GM12891 (cell line): ENCODE measurements around the gene NFYA.

ENCODE experiments used
- POLR2A ChIP-seq: IDR thresholded peaks from 2 replicates; pipeline ENCODE4 v1.6.1; 2011; ENCODE audit warnings: low read depth, low read length, control low read depth
- POLR2AphosphoS5 ChIP-seq: IDR thresholded peaks from 2 replicates; pipeline ENCODE4 v1.6.1; 2011; ENCODE audit warnings: low read depth, low read length, control low read depth
- POU2F2 ChIP-seq: IDR thresholded peaks from 2 replicates; pipeline ENCODE4 v1.6.1; 2011; ENCODE audit warnings: low read depth, mild to moderate bottlenecking, control low read depth, low read length, moderate library complexity
- SPI1 ChIP-seq: IDR thresholded peaks from 2 replicates; pipeline ENCODE4 v1.6.1; 2011; ENCODE audit warnings: low read depth, low read length, control low read depth
- TAF1 ChIP-seq: IDR thresholded peaks from 2 replicates; pipeline ENCODE4 v1.6.1; 2011; ENCODE audit warnings: low read depth, low read length, control low read depth

DNA sequence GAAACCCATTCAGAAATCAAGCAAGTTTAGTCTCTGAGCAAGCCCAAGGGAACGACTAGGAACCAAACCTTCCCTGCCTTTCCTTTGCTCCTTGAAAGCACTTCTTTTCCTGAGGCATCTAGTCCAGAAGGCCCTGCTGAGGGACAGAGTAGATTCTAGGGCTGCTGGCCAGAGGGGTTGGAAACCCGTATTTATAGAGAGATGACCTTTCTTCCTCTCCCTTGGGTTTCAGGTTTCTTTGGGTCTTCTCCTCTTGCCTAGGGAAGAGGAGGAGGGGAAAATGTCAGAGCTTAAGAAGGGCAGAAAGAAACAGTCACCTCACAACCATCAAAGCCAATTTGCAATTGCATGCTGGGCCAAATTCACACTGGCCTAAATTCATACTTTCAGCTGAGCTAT is 14.0 kb upstream of the NFYA start:
- TF ChIP-seq POLR2A, result no peak
- no peak for TF ChIP-seq POLR2AphosphoS5
- TF ChIP-seq TAF1, result no peak
- no peak for TF ChIP-seq SPI1
- no peak for TF ChIP-seq POU2F2
